H1 (cell line): ENCODE results near the gene FGD4. TPM values are rescaled to one million over a fixed set of nuclear protein-coding genes. Genes with fewer than 3 reads are reported as not detected.

Source experiments
- CTCF ChIA-PET: fragments of 300-600 bp; sonication (Branson Sonifier 250); formaldehyde crosslinking; loops from one replicate; lab custom pipeline; 2021; ENCODE audit not compliant: partially characterized antibody; lab: Charles Lee
- POLR2A ChIA-PET: fragments of 300-600 bp; sonication (Branson Sonifier 250); formaldehyde crosslinking; loops from one replicate; lab custom pipeline; 2021; ENCODE audit warnings: inconsistent platforms; ENCODE audit not compliant: partially characterized antibody; lab: Charles Lee
- DNase-seq, 2 experiments: peaks; one replicate each; pipeline versions ENCODE4 v3.0.0 to v3.0.0-alpha.2; 2010 to 2022; ENCODE audit warnings: low spot score in 2 of 2, low read depth in 1 of 2, mixed read lengths in 1 of 2
- FAIRE-seq: peaks from 2 replicates; lab custom pipeline; 2011; peaks lifted over from hg19 to GRCh38; lab: Jason Lieb, UNC
- H2AFZ ChIP-seq: 2 replicates; pipeline ENCODE4 v1.8.1; 2012; ENCODE audit warnings: low read length, inconsistent platforms
- H2AK5ac ChIP-seq: 2 replicates; pipeline ENCODE4 v1.6.1; 2013; ENCODE audit warnings: low read depth, low read length
- H2BK120ac ChIP-seq: replicated peaks from 2 replicates; pipeline ENCODE3; 2013; ENCODE audit warnings: low read depth, low read length, inconsistent platforms
- H2BK12ac ChIP-seq: 2 replicates; pipeline ENCODE4 v1.6.1; 2013; ENCODE audit warnings: low read depth, low read length
- H2BK15ac ChIP-seq: 2 replicates; pipeline ENCODE4 v1.6.1; 2013; ENCODE audit warnings: low read length
- H2BK20ac ChIP-seq: 2 replicates; pipeline ENCODE4 v1.6.1; 2013; ENCODE audit warnings: low read length
- H2BK5ac ChIP-seq: 2 replicates; pipeline ENCODE4 v1.6.1; 2013; ENCODE audit warnings: low read depth, low read length
- H3K14ac ChIP-seq: 2 replicates; pipeline ENCODE4 v1.6.1; 2013; ENCODE audit warnings: inconsistent platforms; ENCODE audit not compliant: insufficient read length
- H3K18ac ChIP-seq: 2 replicates; pipeline ENCODE4 v1.6.1; 2013; ENCODE audit warnings: low read length; ENCODE audit errors: extremely low read depth
- H3K23ac ChIP-seq: 2 replicates; pipeline ENCODE4 v1.6.1; 2013; ENCODE audit warnings: inconsistent platforms; ENCODE audit not compliant: insufficient read length
- H3K23me2 ChIP-seq: 2 replicates; pipeline ENCODE4 v1.6.1; 2013; ENCODE audit warnings: low read depth, low read length
- H3K27ac ChIP-seq: 2 replicates; pipeline ENCODE4 v1.6.1; 2011; ENCODE audit warnings: low read depth, low read length, inconsistent platforms
- H3K27me3 ChIP-seq, 4 experiments: replicated peaks in 1 of 4; 1 replicate in 1 of 4; 2 replicates in 3 of 4; pipeline versions ENCODE4 v1.6.1 to v1.8.1; 2011 to 2013; ENCODE audit warnings: low read length in 3 of 4, mild to moderate bottlenecking in 3 of 4, inconsistent platforms in 2 of 4, mixed read lengths in 2 of 4, moderate library complexity in 1 of 4; ENCODE audit not compliant: control insufficient read depth in 3 of 4, insufficient read depth in 3 of 4; ENCODE audit errors: extremely low read depth in 1 of 4
- H3K36me3 ChIP-seq, 4 experiments: 2 replicates each; pipeline versions ENCODE4 v1.6.1 to v1.8.1; 2011 to 2013; ENCODE audit warnings: mild to moderate bottlenecking in 4 of 4, low read length in 3 of 4, moderate library complexity in 2 of 4, control low read depth in 1 of 4, inconsistent platforms in 1 of 4; ENCODE audit not compliant: insufficient read depth in 4 of 4, control insufficient read depth in 2 of 4
- H3K4ac ChIP-seq: replicated peaks from 2 replicates; pipeline ENCODE3; 2013; ENCODE audit warnings: low read length, low read depth, mixed read lengths, inconsistent platforms; ENCODE audit not compliant: insufficient read length
- H3K4me1 ChIP-seq, 4 experiments: replicated peaks in 1 of 4; 1 replicate in 1 of 4; 2 replicates in 3 of 4; pipeline versions ENCODE4 v1.6.1 to v1.8.1; 2011 to 2013; ENCODE audit warnings: low read length in 3 of 4, inconsistent platforms in 2 of 4, mixed read lengths in 1 of 4; ENCODE audit not compliant: insufficient read depth in 4 of 4, control insufficient read depth in 3 of 4
- H3K4me2 ChIP-seq, 2 experiments: 2 replicates each; pipeline versions ENCODE4 v1.6.1 to v1.8.1; 2011 to 2013; ENCODE audit warnings: low read depth in 2 of 2, low read length in 2 of 2, control low read depth in 1 of 2, inconsistent platforms in 1 of 2, mild to moderate bottlenecking in 1 of 2; ENCODE audit not compliant: insufficient read depth in 1 of 2
- H3K4me3 ChIP-seq, 4 experiments: fragments of 200-600, 300-600 bp in 1 of 4; sonication (generic), shearing (Covaris generic), sonication (Bioruptor Twin) in 1 of 4; 2 replicates each; pipeline versions ENCODE4 v1.5.1 to v1.8.1; 2011 to 2016; ENCODE audit warnings: low read length in 4 of 4, low read depth in 3 of 4, control low read depth in 2 of 4, inconsistent platforms in 2 of 4, mild to moderate bottlenecking in 2 of 4, mixed read lengths in 1 of 4, moderate library complexity in 1 of 4; ENCODE audit not compliant: insufficient read depth in 2 of 4; ENCODE audit errors: extremely low read depth in 1 of 4
- H3K56ac ChIP-seq: replicated peaks from 2 replicates; pipeline ENCODE3; 2013; ENCODE audit warnings: low read depth, mild to moderate bottlenecking, mixed read lengths, low read length, inconsistent platforms; ENCODE audit not compliant: insufficient read length
- H3K79me1 ChIP-seq: 2 replicates; pipeline ENCODE4 v1.6.1; 2013; ENCODE audit warnings: low read depth, low read length, control low read depth
- H3K79me2 ChIP-seq, 2 experiments: 2 replicates each; pipeline versions ENCODE4 v1.6.1 to v1.8.1; 2012 to 2013; ENCODE audit warnings: low read length in 2 of 2, mild to moderate bottlenecking in 2 of 2, inconsistent platforms in 1 of 2; ENCODE audit not compliant: insufficient read depth in 2 of 2, control insufficient read depth in 1 of 2
- H3K9ac ChIP-seq, 4 experiments: replicated peaks in 1 of 4; 1 replicate in 1 of 4; 2 replicates in 3 of 4; pipeline versions ENCODE4 v1.6.1 to v1.8.1; 2011 to 2013; ENCODE audit warnings: low read depth in 3 of 4, low read length in 3 of 4, control low read depth in 2 of 4, mild to moderate bottlenecking in 2 of 4, moderate library complexity in 2 of 4, inconsistent platforms in 1 of 4; ENCODE audit errors: extremely low read depth in 1 of 4
- H3K9me3 ChIP-seq, 2 experiments: 2 replicates each; pipeline versions ENCODE4 v1.6.1 to v1.8.1; 2012 to 2013; ENCODE audit warnings: mild to moderate bottlenecking in 2 of 2, moderate library complexity in 2 of 2, control low read depth in 1 of 2, inconsistent platforms in 1 of 2, low read depth in 1 of 2, low read length in 1 of 2, mixed read lengths in 1 of 2; ENCODE audit not compliant: insufficient read depth in 2 of 2
- H4K20me1 ChIP-seq, 2 experiments: replicated peaks in 1 of 2; 2 replicates each; pipeline versions ENCODE3 to v1.8.1; 2011 to 2013; ENCODE audit warnings: inconsistent platforms in 2 of 2, low read length in 2 of 2, mild to moderate bottlenecking in 1 of 2; ENCODE audit not compliant: insufficient read depth in 2 of 2, control insufficient read depth in 1 of 2
- H4K5ac ChIP-seq: 2 replicates; pipeline ENCODE4 v1.6.1; 2013; ENCODE audit warnings: low read length, low read depth, mixed read lengths, inconsistent platforms; ENCODE audit not compliant: insufficient read length
- H4K8ac ChIP-seq: 2 replicates; pipeline ENCODE4 v1.8.0; 2013; ENCODE audit warnings: mild to moderate bottlenecking, moderate library complexity, low read length, inconsistent platforms; ENCODE audit not compliant: insufficient read depth; ENCODE audit errors: extremely low read depth
- H4K91ac ChIP-seq: replicated peaks from 2 replicates; pipeline ENCODE3; 2013; ENCODE audit warnings: low read length, mixed read lengths, inconsistent platforms; ENCODE audit not compliant: insufficient read length
- CBX8 ChIP-seq: fragments of 300-800, 300-1000 bp; sonication (generic); IDR thresholded peaks from 2 replicates; pipeline ENCODE4 v1.7.1; 2016; ENCODE audit warnings: low read depth, low read length, borderline replicate concordance
- CEBPB ChIP-seq: IDR thresholded peaks from 2 replicates; pipeline ENCODE4 v1.6.1; 2012; ENCODE audit warnings: low read depth, low read length
- PHF8 ChIP-seq: fragments of 200-600 bp; sonication (generic); conservative IDR thresholded peaks from 2 replicates; pipeline ENCODE4 v1.7.1; 2012; ENCODE audit warnings: low read depth, mild to moderate bottlenecking, inconsistent platforms, low read length, moderate library complexity
- TAF1 ChIP-seq: IDR thresholded peaks from 2 replicates; pipeline ENCODE4 v1.6.1; 2011; ENCODE audit warnings: mild to moderate bottlenecking, low read depth, low read length
- TAF7 ChIP-seq: optimal IDR thresholded peaks from 2 replicates; pipeline ENCODE3; 2011; ENCODE audit warnings: low read depth, mild to moderate bottlenecking, inconsistent platforms, low read length, moderate library complexity, borderline replicate concordance
- TBP ChIP-seq: IDR thresholded peaks from 2 replicates; pipeline ENCODE4 v1.6.1; 2011; ENCODE audit warnings: low read depth, low read length, improper control_type of control experiment
- WGBS, 2 experiments: shearing (Covaris generic) in 1 of 2; methylation state at CpG; one replicate each; pipeline versions ENCODE4 v1.1.6 to v1.1.7; 2013 to 2015; ENCODE audit warnings: low lambda C conversion rate in 2 of 2, mixed read lengths in 2 of 2, inconsistent platforms in 1 of 2, low coverage in 1 of 2, missing lambda C conversion rate in 1 of 2; ENCODE audit not compliant: insufficient replicate concordance in 2 of 2, insufficient coverage in 1 of 2, insufficient read length in 1 of 2; ENCODE audit errors: extremely low coverage in 1 of 2, missing lambda C conversion rate in 1 of 2; 5-methylcytosine and 5-hydroxymethylcytosine counted together
- polyA plus RNA-seq, 7 experiments: library from polyadenylated mRNA; depleted of rRNA in 3 of 7; stranded (reverse) in 5 of 7; unstranded in 2 of 7; fragments of >200 nt in 5 of 7; fragments of 200-250 nt in 2 of 7; gene quantifications; 1 replicate in 5 of 7; 2 replicates in 1 of 7; 4 replicates in 1 of 7; pipeline versions ENCODE4 v1.2.1 to v1.2.3, GENCODE V29; 2011 to 2013; ENCODE audit warnings: missing spikeins in 2 of 7, mixed read lengths in 2 of 7
- total RNA-seq: library from RNA; stranded (reverse); fragmentation: NEBNext Ultra II Directional; extraction: Animal tissue kit (Norgen Biotek cat#: 25700); gene quantifications from 2 replicates; pipeline ENCODE4 v1.2.1, GENCODE V29; 2021
- TF ChIP-seq, protein P1 (sequence below), 3 experiments: IDR thresholded peaks; 1 replicate in 2 of 3; 2 replicates in 1 of 3; pipeline versions ENCODE4 v1.5.1 to v1.6.1; 2011; ENCODE audit warnings: low read length in 3 of 3, mild to moderate bottlenecking in 3 of 3, inconsistent platforms in 2 of 3, low read depth in 1 of 3, moderate library complexity in 1 of 3; ENCODE audit not compliant: insufficient read depth in 1 of 3; ENCODE audit errors: control extremely low read depth in 1 of 3
- TF ChIP-seq, protein P2 (sequence below): IDR thresholded peaks from 2 replicates; pipeline ENCODE4 v1.6.1; 2011; ENCODE audit warnings: low read depth, mild to moderate bottlenecking, low read length; ENCODE audit not compliant: insufficient read depth

FGD4 gene
- total and polyA plus RNA-seq, 2 of the 8 experiments (the other 6 are each of a cell fraction or from before 2014, with no cell fraction given) = 8.5 to 48.2 TPM

DNA sequence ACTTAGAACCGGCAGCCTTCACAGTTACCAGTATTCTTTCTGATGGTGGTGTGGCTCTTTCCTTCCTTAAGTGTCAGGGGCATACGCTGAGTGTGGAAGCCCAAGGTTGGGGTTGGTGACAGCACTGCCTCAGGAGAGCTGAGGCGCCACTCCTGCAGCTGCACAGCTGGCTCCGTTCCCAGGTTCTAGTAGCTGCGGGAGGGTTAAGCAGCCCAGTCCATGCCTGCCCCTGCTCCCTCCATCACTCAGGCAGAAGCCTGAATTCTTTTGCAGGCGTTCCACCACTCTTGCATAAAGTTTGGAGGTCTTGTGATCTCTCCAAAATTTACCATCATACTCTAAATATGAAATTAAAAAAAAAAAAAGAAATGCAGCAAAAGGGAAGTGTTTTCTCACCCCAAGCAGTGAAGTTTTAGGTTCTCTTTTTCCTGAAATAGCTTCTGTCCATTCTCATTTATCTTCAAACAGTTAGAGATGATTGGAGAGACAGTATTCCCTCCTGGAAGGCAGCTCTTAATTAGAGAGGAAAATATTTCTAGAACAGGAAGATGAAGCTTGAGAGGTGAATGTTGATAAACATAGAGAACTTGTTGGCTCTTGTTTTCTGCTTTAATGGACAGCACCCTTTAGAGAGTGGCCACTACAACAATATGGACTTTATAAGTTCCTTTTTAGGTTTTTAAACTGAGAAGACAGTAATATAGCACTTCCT lies 136.1 kb downstream of the FGD4 start:
- H3K27ac ChIP-seq = no peak overlapping the region
- H3K23me2 ChIP-seq = no peaks in the 10 kb centered on the region
- H2BK12ac ChIP-seq = no peak overlapping the region
- FAIRE-seq = no peak
- no peak overlapping the region for H2BK20ac ChIP-seq
- H3K4me1 ChIP-seq = peaks cover 0 to 22% (median 4%) of the 10 kb centered on the region in 4 experiments
- no peak overlapping the region for H2BK5ac ChIP-seq
- H4K5ac ChIP-seq = no peak overlapping the region
- no peak overlapping the region for H3K9ac ChIP-seq
- peaks cover 0 to 93% of the 10 kb centered on the region in 2 experiments; a peak in 2 of 4 replicates for H3K79me2 ChIP-seq
- no peak overlapping the region for H3K4me2 ChIP-seq
- ChIA-PET CTCF (interaction anchor here (0.7 to 1.3 kb wide), 5 partner anchors 9 to 900 kb away, joined by 3 read pairs; no protein-coding TSS in a partner anchor), POLR2A (interaction anchor here (1.6 kb wide), 1 partner anchor 12 kb away, joined by 4 read pairs; no protein-coding TSS in a partner anchor)
- H2AK5ac ChIP-seq = no peak overlapping the region
- no peak for DNase-seq
- H2AFZ ChIP-seq = no peak overlapping the region
- no peak overlapping the region for H3K56ac ChIP-seq
- no peak overlapping the region for H3K14ac ChIP-seq
- no peak overlapping the region for H3K23ac ChIP-seq
- TF ChIP-seq, protein P1, sequence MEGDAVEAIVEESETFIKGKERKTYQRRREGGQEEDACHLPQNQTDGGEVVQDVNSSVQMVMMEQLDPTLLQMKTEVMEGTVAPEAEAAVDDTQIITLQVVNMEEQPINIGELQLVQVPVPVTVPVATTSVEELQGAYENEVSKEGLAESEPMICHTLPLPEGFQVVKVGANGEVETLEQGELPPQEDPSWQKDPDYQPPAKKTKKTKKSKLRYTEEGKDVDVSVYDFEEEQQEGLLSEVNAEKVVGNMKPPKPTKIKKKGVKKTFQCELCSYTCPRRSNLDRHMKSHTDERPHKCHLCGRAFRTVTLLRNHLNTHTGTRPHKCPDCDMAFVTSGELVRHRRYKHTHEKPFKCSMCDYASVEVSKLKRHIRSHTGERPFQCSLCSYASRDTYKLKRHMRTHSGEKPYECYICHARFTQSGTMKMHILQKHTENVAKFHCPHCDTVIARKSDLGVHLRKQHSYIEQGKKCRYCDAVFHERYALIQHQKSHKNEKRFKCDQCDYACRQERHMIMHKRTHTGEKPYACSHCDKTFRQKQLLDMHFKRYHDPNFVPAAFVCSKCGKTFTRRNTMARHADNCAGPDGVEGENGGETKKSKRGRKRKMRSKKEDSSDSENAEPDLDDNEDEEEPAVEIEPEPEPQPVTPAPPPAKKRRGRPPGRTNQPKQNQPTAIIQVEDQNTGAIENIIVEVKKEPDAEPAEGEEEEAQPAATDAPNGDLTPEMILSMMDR (IDR thresholded peaks at IDR 0.05; ENCODE audit: control extremely low read depth in 1 of 3, insufficient read depth in 1 of 3, low read depth in 1 of 3, low read length in 3 of 3) = no peak
- TF ChIP-seq PHF8 (no peak), TBP (no peak), CBX8 (no peak), TAF7 (no peak), CEBPB (no peak), TAF1 (no peak)
- TF ChIP-seq, protein P2, sequence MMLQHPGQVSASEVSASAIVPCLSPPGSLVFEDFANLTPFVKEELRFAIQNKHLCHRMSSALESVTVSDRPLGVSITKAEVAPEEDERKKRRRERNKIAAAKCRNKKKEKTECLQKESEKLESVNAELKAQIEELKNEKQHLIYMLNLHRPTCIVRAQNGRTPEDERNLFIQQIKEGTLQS = no peak
- no peaks in the 10 kb centered on the region for H3K36me3 ChIP-seq
- H4K20me1 ChIP-seq = peaks cover 12 to 13% of the 10 kb centered on the region in 2 experiments
- no peaks in the 10 kb centered on the region for H3K27me3 ChIP-seq
- 56% methylated on average over 6 of the region's 6 CpGs; no CpG with 5 or more reads in 1 of the 2 experiments for whole genome bisulfite sequencing, 2 experiments
- no peak overlapping the region for H3K18ac ChIP-seq
- no peak overlapping the region for H4K91ac ChIP-seq
- no peak overlapping the region for H2BK15ac ChIP-seq
- H4K8ac ChIP-seq = no peak overlapping the region
- H3K4ac ChIP-seq = no peak overlapping the region
- no peak overlapping the region for H2BK120ac ChIP-seq
- no peaks in the 10 kb centered on the region; the same call in none of the 2 replicates for H3K79me1 ChIP-seq
- no peak overlapping the region for H3K4me3 ChIP-seq
- H3K9me3 ChIP-seq = no peaks in the 10 kb centered on the region
